HUDEP-2 (cell line): ENCODE results near the gene KBTBD3.
A peak's percentile ranks its signal among the peaks of the same experiment; 100 is the strongest.
"Not testable (repeated sequence)": the region's sequence is repeated elsewhere in the genome, so short reads cannot be mapped to it uniquely, and the experiment has no call there.

Experiments used
- DNase-seq, 76 experiments: peaks; one replicate each; lab custom pipeline; 2025; ENCODE audit not compliant: unreplicated experiment in 76 of 76; lab: John Stamatoyannopoulos, UW

KBTBD3 gene

DNA sequence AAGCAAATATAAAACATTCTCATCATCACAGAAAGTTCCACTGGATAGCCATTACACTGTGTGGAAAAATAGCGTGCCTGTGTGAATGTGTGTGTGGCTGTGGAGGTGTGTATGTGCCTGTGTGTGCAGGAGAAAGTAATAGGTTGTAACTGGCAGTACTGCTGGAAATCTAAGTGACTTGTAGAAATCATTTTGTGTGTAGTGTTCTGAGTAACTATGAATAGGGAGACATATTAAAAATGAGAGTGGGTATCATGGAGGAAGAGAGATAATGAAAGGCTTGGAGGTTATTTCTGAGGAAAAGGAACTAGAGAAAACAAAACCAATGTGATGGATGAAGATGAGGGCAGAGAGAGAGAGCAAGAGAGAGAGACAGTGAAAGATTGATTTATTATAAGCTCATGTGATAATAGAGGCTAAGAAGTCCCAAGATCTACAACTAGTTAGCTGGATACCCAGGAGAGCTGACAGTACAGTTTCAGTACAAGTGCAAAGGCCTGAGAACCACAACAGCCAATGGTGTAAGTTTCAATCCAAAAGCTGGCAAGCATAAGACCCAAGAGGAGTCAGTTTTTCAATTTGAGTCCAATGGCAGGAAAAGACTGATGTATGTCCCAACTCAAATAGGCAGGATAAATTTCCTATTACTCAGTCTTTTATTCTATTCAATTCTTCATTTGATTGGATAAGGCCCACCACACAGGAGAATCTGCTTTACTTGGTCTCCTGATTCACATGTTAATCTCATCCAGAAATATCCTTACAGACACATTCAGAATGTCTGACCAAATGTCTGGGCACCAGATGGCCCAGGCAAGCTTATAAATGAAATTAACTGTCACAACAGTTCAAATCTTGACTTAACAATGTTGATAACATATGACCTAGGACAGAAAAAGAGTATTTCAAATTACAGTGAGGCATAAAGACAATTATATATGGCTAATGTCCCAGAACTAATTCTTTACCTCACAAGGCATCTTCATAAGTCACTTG, 14.9 kb downstream of the KBTBD3 start:
- no peak for DNase-seq

DNA sequence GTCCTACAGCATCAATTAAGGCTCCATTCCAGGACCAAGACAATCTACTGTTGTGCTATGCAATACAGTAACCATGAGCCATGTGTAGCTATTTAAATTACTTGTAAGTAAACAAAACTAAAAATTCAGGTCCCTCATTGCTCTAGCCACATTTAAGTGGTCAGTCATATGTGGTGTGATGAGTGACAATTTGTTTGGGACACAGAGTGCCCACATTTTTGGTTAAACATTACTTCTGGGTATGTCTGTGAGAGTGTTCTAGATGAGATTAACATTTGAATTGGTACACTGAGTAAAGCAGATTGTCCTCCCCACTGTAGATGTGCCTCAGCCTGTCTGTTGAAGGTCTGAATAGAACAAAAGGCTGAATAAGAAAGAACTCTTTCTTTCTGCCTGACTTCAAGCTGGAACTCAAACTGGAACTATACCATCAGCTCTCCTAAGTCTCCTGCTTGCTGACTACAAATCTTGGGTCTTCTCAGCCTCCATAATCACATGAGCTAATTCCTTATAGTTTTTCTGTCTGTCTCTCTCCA, 15.8 kb downstream of the KBTBD3 start:
- DNase-seq = no peak

DNA sequence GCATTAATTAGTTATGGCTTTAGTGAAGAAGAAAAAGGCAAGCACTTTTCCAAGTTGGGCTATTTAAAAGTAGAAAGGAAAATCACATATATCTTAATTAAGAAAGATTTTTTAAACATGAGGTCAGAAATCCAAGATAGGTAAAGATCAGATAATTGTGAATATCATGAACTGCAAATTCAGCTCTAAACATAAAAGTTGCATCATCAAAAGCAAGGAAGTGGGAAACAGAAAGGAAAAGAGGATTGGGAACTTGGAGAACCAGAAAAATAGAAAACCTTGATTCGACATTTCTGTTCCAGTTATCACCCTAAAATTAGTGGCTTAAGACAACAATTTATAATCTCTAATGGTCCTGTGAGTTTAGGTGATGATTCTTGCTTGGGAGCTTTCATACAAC, 17.5 kb downstream of the KBTBD3 start:
- DNase-seq = no peak

DNA sequence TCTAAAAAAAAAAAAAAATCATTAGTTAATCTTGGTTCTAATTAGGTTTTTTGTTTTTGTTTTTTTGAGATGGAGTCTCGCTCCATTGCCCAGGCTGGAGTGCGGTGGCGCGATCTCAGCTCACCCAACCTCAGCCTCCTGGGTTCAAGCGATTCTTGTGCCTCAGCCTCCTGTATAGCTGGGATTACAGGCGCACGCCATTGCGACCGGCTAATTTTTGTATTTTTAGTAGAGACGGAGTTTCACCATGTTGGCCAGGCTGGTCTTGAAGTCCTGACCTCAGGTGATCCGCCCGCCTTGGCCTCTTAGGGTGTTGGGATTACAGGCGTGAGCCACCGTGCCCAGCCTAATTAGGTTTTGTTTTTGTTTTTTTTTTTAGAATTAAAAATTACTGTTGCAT, 18.8 kb downstream of the KBTBD3 start:
- not testable (repeated sequence) for DNase-seq

DNA sequence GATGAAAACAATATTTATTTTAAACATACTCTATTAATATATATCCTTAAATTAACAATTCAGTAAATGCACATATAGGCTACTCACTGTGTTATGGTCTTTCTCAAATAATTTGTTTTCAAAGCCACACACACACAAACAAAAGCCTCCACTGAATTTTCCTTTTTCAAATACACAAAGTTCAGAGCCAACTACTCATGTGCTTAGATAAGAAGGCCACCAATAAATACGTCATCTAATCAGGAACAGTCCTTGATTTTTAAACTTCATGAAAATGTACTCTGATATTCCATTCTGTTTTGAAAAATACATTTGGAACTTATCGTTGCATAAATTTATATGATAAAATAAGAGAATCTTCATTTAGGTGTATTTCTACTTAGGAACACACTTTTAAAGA, 26.0 kb downstream of the KBTBD3 start:
- DNase-seq = no peak

DNA sequence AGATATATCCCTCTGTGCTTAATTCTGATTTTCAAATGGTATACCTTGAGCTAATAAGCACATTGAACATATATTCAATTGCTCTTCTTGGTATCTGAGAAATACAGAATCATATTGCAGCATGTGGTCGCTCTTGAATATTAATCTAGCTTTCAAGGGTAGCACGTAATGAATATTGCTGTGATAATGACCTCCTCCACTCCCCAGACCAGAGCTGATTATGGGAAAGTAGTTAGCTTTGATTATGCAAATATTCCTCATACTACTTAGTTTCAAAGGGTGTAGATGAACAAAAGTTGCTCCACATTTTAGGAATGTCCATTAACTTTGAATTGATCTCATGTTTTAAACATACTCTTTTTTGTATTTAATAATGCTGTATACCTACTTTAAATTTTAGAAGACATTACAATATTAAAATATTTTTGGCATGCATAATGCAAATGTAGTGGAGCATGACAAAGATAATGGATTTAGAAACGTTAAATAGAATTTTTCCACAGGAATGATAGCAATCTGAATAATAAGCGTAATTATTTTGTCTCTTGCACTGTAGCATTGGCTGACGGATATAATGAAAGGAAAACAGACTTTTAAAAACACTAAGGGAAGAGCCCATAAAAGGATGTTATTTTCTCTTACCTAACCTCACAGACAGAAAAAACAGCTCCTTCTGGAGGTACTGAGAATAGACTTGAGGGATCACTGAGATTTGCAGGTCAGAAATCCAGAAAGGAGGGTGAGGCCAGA, 27.2 kb downstream of the KBTBD3 start:
- no peak for DNase-seq

DNA sequence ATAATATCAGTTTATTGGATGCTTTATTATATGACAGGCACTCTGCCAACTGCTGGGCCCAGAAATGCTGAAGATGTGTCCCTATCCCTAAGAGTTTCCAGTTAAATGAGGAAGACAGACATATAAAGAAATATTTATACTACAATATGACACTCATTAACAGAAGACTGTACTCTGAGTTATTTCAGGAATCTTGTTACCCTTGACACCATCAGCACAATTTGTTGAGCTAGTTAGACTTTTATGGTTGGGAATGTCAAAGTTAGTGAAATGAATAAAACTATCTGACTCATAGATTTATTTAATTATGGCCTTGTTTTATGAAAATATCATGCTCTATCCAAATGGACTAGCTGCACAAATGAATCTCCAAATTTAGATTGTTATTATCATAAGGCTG, 29.5 kb downstream of the KBTBD3 start:
- DNase-seq = no peak

DNA sequence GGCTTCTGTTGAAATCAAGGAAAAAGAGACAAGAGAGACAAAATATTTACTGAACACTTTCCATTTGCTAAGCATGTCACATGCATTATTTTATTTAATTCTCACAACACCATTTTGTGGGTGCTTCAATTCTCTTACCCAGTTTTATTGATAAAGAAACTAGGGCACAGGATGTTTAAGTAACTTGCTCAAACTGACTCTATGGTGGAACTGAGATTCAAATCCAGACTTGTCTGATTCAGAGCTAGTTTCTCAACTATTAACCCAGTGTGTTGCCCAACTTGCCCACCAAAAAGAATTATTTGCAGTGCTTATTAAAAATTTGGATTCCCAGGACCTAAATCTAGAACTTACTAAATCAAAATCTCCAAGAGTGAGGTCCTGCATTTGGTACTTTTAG, 33.6 kb downstream of the KBTBD3 start:
- no peak for DNase-seq

DNA sequence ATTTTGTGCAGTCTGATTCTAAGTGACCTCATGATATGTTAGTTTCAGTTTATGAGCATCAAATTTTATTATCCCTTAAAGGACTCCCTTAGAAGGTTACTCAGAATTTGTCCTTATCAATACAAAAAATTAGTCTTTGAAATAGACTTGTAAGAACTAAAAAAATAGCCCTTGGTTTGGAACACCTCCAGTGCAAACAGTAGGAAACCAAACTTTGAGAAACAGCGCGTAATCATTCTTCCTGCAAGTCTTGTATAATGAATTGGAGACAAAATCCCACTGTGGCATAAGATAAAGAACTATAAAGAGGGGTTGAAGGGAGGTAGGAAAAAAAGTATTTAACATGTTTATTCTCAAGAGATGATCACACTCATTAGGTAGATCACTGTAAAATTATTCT, 44.3 kb downstream of the KBTBD3 start:
- no peak for DNase-seq

DNA sequence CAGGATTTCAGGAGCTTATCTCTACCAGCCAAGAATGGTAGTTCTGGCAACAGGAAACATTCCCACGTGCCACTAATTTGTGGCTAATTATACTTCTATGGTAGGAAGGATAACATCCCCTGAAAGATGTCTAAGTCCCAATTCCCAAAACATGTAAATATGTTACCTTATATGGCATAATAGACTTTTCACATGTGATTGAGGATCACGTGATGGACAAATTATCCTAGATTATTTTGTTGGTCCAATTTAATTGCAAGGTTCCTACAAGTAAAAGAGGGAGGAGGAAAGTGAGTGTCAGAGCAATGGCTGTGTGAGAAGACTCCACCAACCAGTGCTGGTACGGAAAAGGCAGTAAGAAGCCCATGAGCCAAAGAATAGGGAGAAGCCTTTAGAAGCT, 45.2 kb downstream of the KBTBD3 start:
- DNase-seq = no peak

DNA sequence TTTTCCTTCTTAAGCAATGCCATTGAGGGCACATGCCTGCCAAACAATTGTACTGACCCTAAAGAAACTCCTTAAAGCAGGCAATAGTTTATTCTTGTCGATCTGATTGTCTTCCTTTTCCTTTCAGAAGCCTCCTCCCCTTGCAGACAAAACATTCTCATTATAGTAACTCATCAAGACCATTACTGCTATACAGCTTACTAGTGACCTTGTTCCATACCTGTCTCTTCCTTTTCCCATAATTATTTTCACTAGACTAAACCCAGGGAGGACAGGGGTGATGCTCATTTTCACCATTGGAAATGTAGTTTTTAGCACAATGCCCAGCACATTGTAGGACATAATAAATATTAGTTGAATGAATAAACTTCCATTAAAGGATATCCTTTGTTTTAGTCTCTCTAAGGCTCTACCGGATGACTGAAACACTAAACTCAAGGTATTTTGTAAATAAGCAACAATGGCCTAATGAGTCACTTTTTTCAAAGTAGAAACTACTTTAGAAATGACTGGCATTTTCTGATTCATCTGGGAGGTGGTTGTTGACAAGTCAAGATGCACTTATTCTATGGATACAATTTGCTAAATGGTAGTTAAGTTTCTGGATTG, 45.8 kb downstream of the KBTBD3 start:
- DNase-seq = no peak

DNA sequence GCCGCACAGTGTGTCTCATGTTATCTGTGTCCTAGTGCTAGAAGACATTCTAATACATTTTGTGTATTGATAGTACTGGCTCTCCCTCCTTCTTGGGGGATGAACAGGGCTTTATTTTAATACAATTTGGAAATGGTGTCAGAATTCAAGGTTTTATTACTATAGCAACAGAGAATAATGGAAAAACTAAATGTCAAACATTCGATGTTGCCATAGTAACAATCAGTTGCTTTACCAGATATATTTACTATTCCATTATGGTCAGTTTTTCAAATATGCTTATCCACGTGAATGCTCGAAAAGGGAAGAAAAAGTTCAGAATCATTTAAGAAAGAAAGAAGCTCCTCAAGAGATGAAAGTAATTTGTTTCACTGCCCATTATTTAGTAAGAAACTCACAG, 46.5 kb downstream of the KBTBD3 start:
- no peak for DNase-seq

DNA sequence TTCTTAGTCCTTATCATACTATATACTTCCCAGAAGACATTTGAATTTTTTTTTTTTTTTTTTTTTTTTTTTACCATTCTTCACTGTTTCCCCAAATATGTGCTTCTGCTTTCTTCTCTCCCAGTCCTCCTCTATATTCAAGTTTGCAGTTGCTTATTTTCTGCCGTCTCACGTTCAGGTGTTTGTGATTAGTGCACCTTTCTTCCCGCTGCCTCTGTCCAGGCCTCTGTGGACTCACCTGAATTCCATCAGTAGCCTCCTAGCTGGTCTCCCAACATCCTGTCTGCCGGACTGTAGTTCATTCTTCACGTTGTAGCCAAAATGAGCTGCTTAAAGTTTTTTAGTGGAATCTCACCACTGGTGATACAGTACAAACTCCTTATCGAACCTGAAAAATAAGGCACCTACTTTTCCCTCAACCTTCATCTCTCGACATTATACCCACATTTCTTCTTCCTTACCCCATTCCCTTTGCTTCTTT, 54.3 kb downstream of the KBTBD3 start:
- DNase-seq = peak in 4 of 76 experiments; percentile 1 to 23 (median 10)

DNA sequence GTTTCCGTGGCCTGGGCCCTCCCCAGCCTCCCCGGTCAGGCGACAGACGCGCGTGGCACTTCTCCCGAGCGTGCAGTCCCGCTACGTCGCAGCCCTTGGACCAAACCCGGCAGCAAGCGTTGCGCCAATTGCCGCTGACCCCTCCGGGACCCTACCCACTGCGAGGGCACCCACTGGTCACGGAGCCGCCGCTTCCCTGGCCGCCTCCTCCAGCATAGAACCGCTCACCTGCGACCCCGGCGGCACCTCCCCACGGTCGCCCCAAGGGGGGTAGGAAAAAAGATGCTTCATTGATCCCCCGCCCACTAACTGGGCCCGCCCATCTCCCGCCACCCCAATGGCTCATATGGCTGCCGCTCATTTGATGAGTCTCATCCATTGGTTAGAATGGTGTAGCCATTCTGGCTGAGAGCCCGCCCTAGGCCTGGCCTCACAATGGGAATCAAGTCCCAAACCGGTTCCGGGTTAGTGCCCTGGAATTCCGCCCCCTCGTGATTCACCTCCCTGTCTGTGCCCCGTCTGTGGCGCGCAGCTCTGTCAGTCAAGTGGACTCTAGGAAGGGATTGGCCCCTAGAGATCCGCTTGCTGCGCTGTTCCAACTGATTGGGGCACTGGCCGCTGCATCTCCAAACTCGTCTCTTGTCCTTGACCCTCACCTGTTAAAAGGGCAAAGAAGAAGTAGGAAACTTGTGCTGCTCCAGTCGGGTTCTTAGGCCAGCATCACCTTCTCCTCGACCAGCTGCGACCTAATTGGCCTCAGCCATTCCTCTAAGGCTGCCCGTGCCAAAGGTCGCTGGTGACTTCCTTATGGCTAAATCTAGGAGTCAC, 55.0 kb downstream of the KBTBD3 start, which contains the start of gene MSANTD4:
Gene MSANTD4 (minus strand): TSS at position 274 of the 828 bp plus-strand sequence. CDS start 11,323 bp downstream, outside the sequence.
- peak; percentile 49 to 99 (median 97) for DNase-seq

DNA sequence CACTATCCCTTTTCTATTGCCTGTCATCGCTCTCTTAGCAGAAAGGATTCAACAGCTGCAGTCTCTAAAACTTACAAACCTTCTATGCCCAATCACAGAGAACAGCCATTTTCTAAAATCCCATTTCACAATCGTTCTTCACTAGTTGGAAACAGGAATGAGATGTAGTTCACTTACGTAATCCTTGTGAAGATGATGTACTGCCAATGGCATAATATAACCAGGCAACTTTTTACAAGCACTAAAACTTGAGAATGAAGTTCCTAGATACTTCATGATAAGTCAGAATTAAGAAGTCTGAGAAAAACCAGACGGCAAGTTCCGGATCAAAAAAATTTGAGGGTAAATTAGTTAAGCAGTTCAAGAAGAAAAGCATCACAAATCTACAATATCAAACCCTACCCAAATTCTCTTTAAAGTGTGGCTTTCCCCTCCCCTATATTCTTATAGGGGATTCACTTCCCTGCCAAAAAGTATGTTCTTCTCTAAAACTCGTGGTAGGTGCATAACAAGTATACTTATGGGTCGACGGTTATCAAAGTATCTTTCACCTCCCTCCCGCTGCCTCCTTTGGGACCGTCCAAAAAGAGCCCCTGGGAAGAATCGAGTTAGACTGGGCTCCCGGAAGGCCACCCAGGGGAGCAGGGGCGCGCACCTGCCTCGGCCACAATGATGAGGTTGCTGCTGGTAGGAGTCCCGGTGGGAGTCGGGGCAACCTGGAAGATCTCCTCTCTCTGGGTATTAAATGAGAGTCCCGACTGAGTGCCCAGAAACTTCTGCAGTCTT, 55.8 kb downstream of the KBTBD3 start:
- DNase-seq = peak in 5 of 76 experiments; percentile 19 to 41 (median 35)

DNA sequence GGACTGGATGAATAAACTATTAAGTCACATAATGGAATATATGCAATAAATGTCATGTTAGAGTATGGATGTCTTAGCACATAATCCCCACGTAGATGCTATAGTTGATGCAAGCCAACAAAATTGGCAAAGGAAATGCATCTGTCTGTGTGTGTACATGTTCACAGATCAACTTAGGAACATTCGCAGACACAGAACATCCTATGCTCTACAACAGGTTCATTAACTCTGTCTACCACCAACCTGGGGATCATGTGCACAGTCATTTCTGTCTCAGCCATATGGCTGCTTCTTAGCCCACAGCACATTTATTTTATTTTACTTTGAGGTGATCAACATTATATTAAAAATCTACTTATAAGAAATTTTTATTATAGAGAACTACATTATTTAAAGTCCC, 60.1 kb downstream of the KBTBD3 start:
- no peak for DNase-seq

DNA sequence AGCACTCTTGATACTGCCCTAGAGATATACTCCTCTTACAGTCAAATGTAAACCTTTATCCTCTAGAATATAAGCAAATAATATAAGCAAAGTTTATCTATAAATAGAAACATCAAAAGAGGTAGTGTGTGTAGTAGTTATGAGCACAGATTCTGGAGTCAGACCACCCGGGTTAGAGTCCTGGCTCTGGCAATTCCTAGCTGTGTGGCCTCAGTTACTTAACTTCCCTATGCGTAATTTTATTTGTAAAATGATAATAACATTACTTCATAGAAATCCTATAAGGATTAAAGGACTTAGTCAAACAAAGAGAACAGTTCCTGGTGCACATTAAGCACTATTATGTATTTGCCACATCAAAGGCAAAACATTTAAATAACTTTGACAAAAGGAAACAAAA, 62.1 kb downstream of the KBTBD3 start:
- DNase-seq = no peak

DNA sequence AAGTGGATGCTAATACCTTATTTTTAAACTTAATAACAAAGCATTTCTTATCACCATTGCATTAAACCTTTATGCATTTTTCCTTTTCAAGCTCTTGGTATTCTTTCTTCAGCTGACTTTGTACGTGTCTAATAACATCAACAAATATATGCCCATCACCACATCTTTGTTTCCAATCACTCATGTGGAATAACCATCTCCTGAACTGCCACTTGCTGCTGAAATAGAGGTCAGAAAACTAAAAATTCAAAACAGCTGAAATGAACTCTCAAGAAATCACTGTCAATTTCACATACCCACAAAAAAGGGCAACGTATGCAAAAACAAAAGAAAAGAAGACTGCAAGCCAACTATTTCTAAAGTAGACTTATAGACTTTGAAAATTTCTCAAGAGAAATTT, 62.5 kb downstream of the KBTBD3 start:
- no peak for DNase-seq

DNA sequence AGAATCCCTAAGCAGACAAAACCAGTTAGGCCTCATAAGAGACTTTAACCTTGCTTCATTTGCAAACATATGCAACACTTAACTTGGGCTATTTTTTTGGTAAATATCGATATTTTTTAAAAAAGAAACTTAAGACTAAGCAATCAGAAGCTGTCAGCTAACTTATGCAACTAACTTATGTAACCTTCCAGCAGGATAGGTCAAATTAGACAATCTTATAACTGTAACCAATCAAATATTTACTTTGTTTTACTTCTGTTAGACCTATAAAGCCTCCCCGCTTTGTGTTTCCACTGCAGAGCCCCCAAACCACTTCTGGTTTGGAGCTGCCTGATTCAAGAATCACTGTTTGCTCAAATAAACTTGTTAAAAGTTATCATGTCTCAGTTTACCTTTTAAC, 63.1 kb downstream of the KBTBD3 start:
- no peak for DNase-seq
